Heart left ventricle (tissue), 16 donors: Measurements from ENCODE around the gene TAP1. TPM values are rescaled to one million over a fixed set of nuclear protein-coding genes. Genes with fewer than 3 reads are reported as not detected.
A peak's percentile ranks its signal among the peaks of the same experiment; 100 is the strongest.

Source experiments
- ATAC-seq, 4 donors: fragments of 200-7000 bp; cut with Tn5 transposase; one replicate each; pipeline ENCODE4 v1.9.1; 2020 to 2022; ENCODE audit warnings: moderate library complexity in 4 of 4, mild to moderate bottlenecking in 3 of 4, moderate number of reproducible peaks in 1 of 4
- DNase-seq, 5 donors: peaks; one replicate each; pipeline ENCODE4 v3.0.0-alpha.2; 2020
- H3K27ac ChIP-seq, 12 donors: fragments of 200-600 bp; sonication (generic) in 4 of 12; one replicate each; pipeline versions ENCODE4 v1.5.0 to v1.8.0; 2016 to 2022; ENCODE audit warnings: mild to moderate bottlenecking in 2 of 12
- H3K27me3 ChIP-seq, 9 donors: fragments of 200-600 bp; sonication (generic) in 2 of 9; one replicate each; pipeline versions ENCODE4 v1.5.1 to v1.8.0; 2016 to 2022; ENCODE audit warnings: mild to moderate bottlenecking in 3 of 9
- H3K36me3 ChIP-seq, 9 donors: fragments of 200-600 bp; sonication (generic) in 2 of 9; one replicate each; pipeline versions ENCODE4 v1.5.0 to v1.8.0; 2018 to 2022; ENCODE audit warnings: mild to moderate bottlenecking in 2 of 9
- H3K4me1 ChIP-seq, 12 donors: fragments of 200-600 bp; sonication (generic) in 4 of 12; one replicate each; pipeline versions ENCODE4 v1.5.0 to v1.8.0; 2016 to 2022; ENCODE audit warnings: mild to moderate bottlenecking in 3 of 12
- H3K4me3 ChIP-seq, 12 donors: fragments of 200-600 bp; sonication (generic) in 4 of 12; one replicate each; pipeline versions ENCODE4 v1.5.0 to v1.8.0; 2017 to 2022; ENCODE audit warnings: mild to moderate bottlenecking in 9 of 12, moderate library complexity in 4 of 12
- H3K9me3 ChIP-seq, 12 donors: fragments of 200-600 bp; sonication (generic) in 4 of 12; one replicate each; pipeline versions ENCODE4 v1.5.0 to v1.8.0; 2016 to 2022; ENCODE audit warnings: mild to moderate bottlenecking in 1 of 12
- CTCF ChIP-seq, 12 donors: fragments of 200-600 bp; sonication (generic) in 4 of 12; IDR thresholded peaks; one replicate each; pipeline versions ENCODE4 v1.5.0 to v1.8.0; 2018 to 2022; ENCODE audit warnings: antibody characterized with exemption in 12 of 12, mild to moderate bottlenecking in 5 of 12
- POLR2A ChIP-seq, 2 donors: fragments of 450-650 bp; IDR thresholded peaks; one replicate each; pipeline ENCODE4 v1.6.1; 2017; ENCODE audit warnings: antibody characterized with exemption in 2 of 2, mild to moderate bottlenecking in 2 of 2, moderate library complexity in 2 of 2
- WGBS, 4 donors: extraction: QIAGEN DNeasy Blood & Tissue Kit in 2 of 4; methylation state at CpG; one replicate each; pipeline versions ENCODE4 v1.1.5 to v1.1.7; 2013 to 2018; 5-methylcytosine and 5-hydroxymethylcytosine counted together
- intact Hi-C, 10 donors: fragments of 100-400 bp; cut with DNase I; formaldehyde crosslinking; loops; one replicate each; pipeline versions ENCODE4 v1.11.1 to v1.14.2; 2022
- polyA plus RNA-seq, 2 donors: library from polyadenylated mRNA; stranded (reverse); fragments of 200-250 nt; gene quantifications; one replicate each; pipeline ENCODE4 v1.2.3, GENCODE V29; 2013
- total RNA-seq, 9 donors: library from RNA; depleted of rRNA in 2 of 9; stranded (reverse); fragments of >200 nt in 2 of 9; fragmentation: NEBNext Ultra II Directional in 3 of 9; extraction: Animal tissue kit (Norgen Biotek cat#: 25700) in 3 of 9; gene quantifications; one replicate each; pipeline versions ENCODE4 v1.1.0 to v1.2.4, GENCODE V29; 2016 to 2023
- donor health status: ischemic (EF 13 %, LVEDD 7.1; RV severe dilation, severe dysfunction).
- donor health status: healthy with polysubstance abuse.
- donor health status: DM: no; HTN: yes; CAD: no.
- donor health status: DM: no; HTN: no; CAD: no.
- donor health status: ischemic (EF 25% LVEDD 6.9; RV normal size, moderate dysfunction).
- donor health status: ischemic (EF 25% LVEDD 5.7; RV mildly dilated, moderate dysfunction).
- donor health status: healthy.
- donor health status: DM: yes; HTN: yes; CAD: no.
- donor health status: ischemic (EF 35%, LVEDD 5.7; RV mildly dilated, moderate dysfunction).
- donor health status: nonischemic (EF 11% LVEDD 7.7; RV severe dilation, severe dysfunction).
- donor health status: DM: yes; HTN: yes; CAD: no.
- donor health status: PGD.
- donor health status: ischemic (EF 29% LVEDD 5.4; RV normal size, mild dysfunction).
- donor health status: nonischemic (EF 23%, LVEDD 6.1; RV moderate dilation, normal function).

The TAP1 gene
- total and polyA plus RNA-seq, 11 donors: 15.1 to 207 (median 21.6) TPM

DNA sequence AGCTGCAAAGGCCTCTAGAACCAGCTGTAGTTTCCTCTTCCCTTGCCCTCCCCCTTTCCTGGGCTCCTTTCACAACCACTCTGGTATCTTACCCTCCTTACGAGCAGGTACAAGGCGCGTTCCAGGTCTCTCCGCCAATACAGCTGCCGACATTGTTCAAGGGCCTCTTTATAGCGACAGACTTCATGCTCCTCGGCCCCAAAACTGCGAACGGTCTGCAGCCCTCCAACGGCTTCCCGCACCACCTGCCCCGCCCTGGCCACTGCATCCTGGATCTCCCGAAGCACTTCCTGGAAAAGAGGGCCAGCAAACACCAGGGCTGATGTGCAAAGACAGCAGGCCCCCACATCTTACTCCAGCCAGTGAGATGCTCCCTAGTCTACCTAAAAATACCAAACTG, 21.0 kb downstream of the TAP1 start:
- 68 to 83% (median 73%) methylated on average over 13 of the region's 13 CpGs for WGBS, 4 donors
- Histone ChIP-seq H3K27ac (peak overlapping the region in 1 of 12 donors; percentile 6), H3K27me3 (no peaks in the 10 kb centered on the region), H3K4me1 (peaks cover 0 to 24% (median 4%) of the 10 kb centered on the region in 12 donors), H3K4me3 (no peak overlapping the region), H3K9me3 (no peaks in the 10 kb centered on the region), H3K36me3 (peaks cover 5 to 98% (median 67%) of the 10 kb centered on the region in 9 donors)
- intact Hi-C loops: loop anchor here in 1 of 10 donors (5.0 kb wide), 1 partner anchor 35 kb away; no protein-coding TSS in a partner anchor
- DNase-seq (no peak), ATAC-seq (no peak)
- no peak for TF ChIP-seq POLR2A (IDR thresholded peaks at IDR 0.05)
- no peak for TF ChIP-seq CTCF (IDR thresholded peaks at IDR 0.05)

GRCh38 chr6:32830936-32831335, 22.6 kb downstream of the TAP1 start:
- intact Hi-C loops: loop anchor here in 1 of 10 donors (5.0 kb wide), 1 partner anchor 36 kb away; no protein-coding TSS in a partner anchor
- peaks cover 0 to 23% (median 0%) of the 10 kb centered on the region in 12 donors for H3K4me1 ChIP-seq
- no peak for ATAC-seq

GRCh38 chr6:32830017-32830416, 23.5 kb downstream of the TAP1 start:
- TF ChIP-seq CTCF (IDR thresholded peaks at IDR 0.05) (no peak), POLR2A (IDR thresholded peaks at IDR 0.05) (no peak)
- peaks cover 5 to 82% (median 55%) of the 10 kb centered on the region in 9 donors for H3K36me3 ChIP-seq
- H3K27me3 ChIP-seq: no peaks in the 10 kb centered on the region
- H3K4me3 ChIP-seq: no peak overlapping the region
- peaks cover 0 to 28% (median 0%) of the 10 kb centered on the region in 12 donors for H3K4me1 ChIP-seq
- intact Hi-C loops: loop anchor here in 1 of 10 donors (5.0 kb wide), 1 partner anchor 37 kb away; no protein-coding TSS in a partner anchor
- no peaks in the 10 kb centered on the region for H3K9me3 ChIP-seq
- DNase-seq (no peak), ATAC-seq (no peak)
- no peak overlapping the region for H3K27ac ChIP-seq
- WGBS, 4 donors: 95 to 99% (median 97%) methylated on average over 5 of the region's 5 CpGs

More at GRCh38 chr6:32830936-32831335, 22.6 kb downstream of the TAP1 start:
- no peaks in the 10 kb centered on the region for H3K9me3 ChIP-seq
- no peak for DNase-seq
- no peak overlapping the region for H3K4me3 ChIP-seq
- no peaks in the 10 kb centered on the region for H3K27me3 ChIP-seq
- H3K27ac ChIP-seq: no peak overlapping the region
- 82 to 94% (median 89%) methylated on average over 5 of the region's 5 CpGs for WGBS, 4 donors
- TF ChIP-seq CTCF (IDR thresholded peaks at IDR 0.05) (no peak), POLR2A (IDR thresholded peaks at IDR 0.05) (no peak)
- H3K36me3 ChIP-seq: peaks cover 5 to 91% (median 65%) of the 10 kb centered on the region in 9 donors

DNA sequence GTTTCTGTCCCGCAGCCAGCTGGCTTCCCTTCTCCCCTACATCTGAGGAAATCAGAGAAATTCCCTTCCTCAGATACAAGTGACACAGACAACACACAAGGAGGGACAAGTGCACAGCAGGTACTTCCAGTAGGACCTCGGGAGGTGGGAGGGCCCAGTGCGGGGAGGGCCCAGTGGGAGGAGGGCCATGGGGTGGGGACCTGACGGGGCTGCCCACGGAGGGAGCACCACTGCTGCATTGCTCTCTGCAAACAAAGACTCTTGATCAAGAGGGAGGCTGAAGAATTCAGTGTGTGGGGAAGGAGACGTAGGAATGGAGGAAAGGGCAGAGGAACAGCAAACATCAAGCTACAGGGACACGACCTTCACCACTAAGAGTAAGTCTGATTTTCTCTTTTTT, 24.0 kb downstream of the TAP1 start:
- intact Hi-C loops: loop anchor here in 5 of 10 donors (5.0 kb wide), 1 partner anchor 38 kb away; no protein-coding TSS in a partner anchor
- 72 to 82% (median 75%) methylated on average over 7 of the region's 7 CpGs for whole genome bisulfite sequencing, 4 donors
- DNase-seq: no peak

More for the DNA sequence above, 24.0 kb downstream of the TAP1 start:
- TF ChIP-seq CTCF (IDR thresholded peaks at IDR 0.05) (no peak), POLR2A (IDR thresholded peaks at IDR 0.05) (no peak)
- no peak for ATAC-seq
- peaks cover 5 to 77% (median 50%) of the 10 kb centered on the region in 9 donors for H3K36me3 ChIP-seq
- no peak overlapping the region for H3K27ac ChIP-seq
- H3K27me3 ChIP-seq: no peaks in the 10 kb centered on the region
- no peak overlapping the region for H3K4me3 ChIP-seq
- no peaks in the 10 kb centered on the region for H3K9me3 ChIP-seq
- peaks cover 0 to 28% (median 0%) of the 10 kb centered on the region in 12 donors for H3K4me1 ChIP-seq
